Activated CD4-positive, alpha-beta T cell treated with anti-CD3 and anti-CD28 coated beads, Interleukin-2, Interleukin-6, amounts not matched to agents 100 ng/mL and 50 ng/mL, durations not matched to agents 16 hours and 8 hours (primary cell): ENCODE data around the gene CCDC88C.

Source experiments
- DNase-seq: peaks from one replicate; pipeline ENCODE4 v3.0.0-alpha.2; 2020

Gene CCDC88C

GRCh38 chr14:91237219-91237618 is 180.4 kb downstream of the CCDC88C start:
- no peak for DNase-seq

GRCh38 chr14:91235841-91236240 is 181.8 kb downstream of the CCDC88C start:
- no peak for DNase-seq

- no peak for DNase-seq
Observed at GRCh38 chr14:91234791-91235114, 182.9 kb downstream of the CCDC88C start.

- no peak for DNase-seq
Observed at GRCh38 chr14:91233936-91234790, 183.5 kb downstream of the CCDC88C start.

- DNase-seq, result no peak
Observed at GRCh38 chr14:91232603-91233002, 185.0 kb downstream of the CCDC88C start.

- DNase-seq, result no peak
Observed at GRCh38 chr14:91232052-91232451, 185.6 kb downstream of the CCDC88C start.

GRCh38 chr14:91231446-91231845 is 186.2 kb downstream of the CCDC88C start:
- DNase-seq, result peak; percentile 47

- peak; percentile 66 for DNase-seq
Observed at GRCh38 chr14:91230397-91231035, 187.1 kb downstream of the CCDC88C start.

- peak; percentile 94 for DNase-seq
Observed at GRCh38 chr14:91229743-91230200, 187.8 kb downstream of the CCDC88C start.

- no peak for DNase-seq
Observed at GRCh38 chr14:91229005-91229382, 188.6 kb downstream of the CCDC88C start.

- peak; percentile 95 for DNase-seq
Observed at GRCh38 chr14:91228112-91229004, 189.3 kb downstream of the CCDC88C start.

- peak; percentile 77 for DNase-seq
Observed at GRCh38 chr14:91227183-91227628, 190.4 kb downstream of the CCDC88C start.

GRCh38 chr14:91226360-91226759 is 191.3 kb downstream of the CCDC88C start:
- DNase-seq, result peak; percentile 44

GRCh38 chr14:91225025-91225424 is 192.6 kb downstream of the CCDC88C start:
- DNase-seq, result no peak

- peak; percentile 60 for DNase-seq
Observed at GRCh38 chr14:91223028-91223783, 194.4 kb downstream of the CCDC88C start.
